Measurements from ENCODE around the gene SPATA31A1. TPM values are rescaled to one million over a fixed set of nuclear protein-coding genes. Genes with fewer than 3 reads are reported as not detected.

The SPATA31A1 gene
- total RNA-seq: not detected in 2 replicates

DNA sequence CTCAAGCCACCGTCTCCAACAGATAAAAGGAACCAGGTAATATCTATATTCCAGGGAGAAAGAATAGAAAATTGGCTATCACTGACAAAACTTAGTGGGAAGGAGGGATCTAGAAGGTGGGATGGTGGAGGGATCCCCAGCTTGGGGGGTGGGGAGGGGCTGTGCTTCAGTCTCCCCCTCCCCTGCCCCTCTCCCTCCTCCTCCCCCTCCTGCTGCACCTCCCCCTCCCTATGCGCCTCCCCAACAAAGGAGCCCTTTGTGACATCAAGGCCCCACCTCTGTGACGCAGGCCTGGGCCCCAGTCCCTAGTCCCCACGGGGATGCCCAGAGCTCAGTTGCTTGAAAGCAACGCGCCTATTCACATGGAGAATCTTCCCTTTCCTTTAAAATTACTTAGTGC is at the start of gene SPATA31A1:
TSS of gene SPATA31A1 (plus strand) at position 301 of the 400 bp plus-strand sequence. CDS start at position 363, 62 bp downstream.

Other genes starting within 250 kb of the SPATA31A1 start
- 7.2 and 10.3 TPM in 2 replicates for gene CNTNAP3, start 67.5 kb upstream of the SPATA31A1 start, total RNA-seq